HG03060 (cell line): ENCODE measurements around the gene CAMK2B.

Source experiments
- ATAC-seq: cut with Tn5 transposase; IDR thresholded peaks from one replicate; pipeline ENCODE4 v1.9.1; 2021; ENCODE audit warnings: low read depth, moderate number of reproducible peaks; ENCODE audit not compliant: unreplicated experiment

The CAMK2B gene

DNA sequence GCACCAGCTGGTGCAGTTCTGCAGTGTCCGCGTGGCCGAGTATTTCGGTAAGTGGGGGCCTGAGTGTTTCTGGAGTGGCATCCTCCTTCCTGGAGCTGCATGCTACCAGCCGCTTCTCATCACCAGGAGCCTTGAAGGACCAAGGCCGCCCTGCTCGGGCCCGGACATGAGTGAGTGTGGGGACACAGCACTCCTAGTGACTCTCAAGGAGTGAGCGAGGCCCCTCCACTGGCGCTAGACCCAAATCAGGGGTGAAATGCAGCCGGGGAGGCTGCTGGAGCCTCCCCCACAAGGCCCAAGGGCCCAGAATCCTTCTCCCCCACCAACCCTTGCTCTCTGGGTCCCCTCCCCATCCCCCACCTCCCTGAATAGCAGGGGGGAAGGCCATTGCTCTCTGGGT, 48.0 kb downstream of the CAMK2B start:
- no peak for ATAC-seq

DNA sequence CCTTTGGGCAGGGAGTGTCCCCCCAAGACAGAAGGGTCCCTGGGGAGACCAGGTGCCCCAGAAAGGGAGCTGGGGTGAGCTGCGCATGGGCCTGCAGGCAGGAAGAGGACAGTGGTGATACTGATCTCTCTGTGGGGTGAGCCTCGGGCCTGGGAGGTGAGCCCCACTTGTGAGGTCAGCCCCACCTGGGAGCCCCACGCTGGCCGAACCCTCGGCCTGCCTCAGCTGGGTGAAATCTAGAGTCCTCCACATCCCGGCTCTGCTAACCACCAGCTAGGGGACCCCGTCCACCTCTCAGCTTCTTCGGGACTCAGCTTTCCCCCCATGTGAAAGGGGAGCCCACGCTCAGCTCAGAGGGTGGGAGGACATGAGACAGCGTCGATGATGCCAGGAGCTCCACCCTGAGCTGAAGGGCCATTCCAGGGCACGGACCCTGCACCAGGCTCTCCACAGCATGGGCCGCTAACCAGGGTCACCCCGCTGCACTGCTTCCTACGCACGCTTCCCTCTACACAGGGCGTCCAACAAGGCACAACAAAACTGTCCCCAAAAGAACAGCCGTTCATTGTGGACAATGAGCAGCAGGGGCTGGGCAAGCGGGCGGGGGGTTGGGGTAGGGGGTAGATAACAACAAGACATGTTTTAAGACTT, 48.7 kb downstream of the CAMK2B start:
- no peak for ATAC-seq

DNA sequence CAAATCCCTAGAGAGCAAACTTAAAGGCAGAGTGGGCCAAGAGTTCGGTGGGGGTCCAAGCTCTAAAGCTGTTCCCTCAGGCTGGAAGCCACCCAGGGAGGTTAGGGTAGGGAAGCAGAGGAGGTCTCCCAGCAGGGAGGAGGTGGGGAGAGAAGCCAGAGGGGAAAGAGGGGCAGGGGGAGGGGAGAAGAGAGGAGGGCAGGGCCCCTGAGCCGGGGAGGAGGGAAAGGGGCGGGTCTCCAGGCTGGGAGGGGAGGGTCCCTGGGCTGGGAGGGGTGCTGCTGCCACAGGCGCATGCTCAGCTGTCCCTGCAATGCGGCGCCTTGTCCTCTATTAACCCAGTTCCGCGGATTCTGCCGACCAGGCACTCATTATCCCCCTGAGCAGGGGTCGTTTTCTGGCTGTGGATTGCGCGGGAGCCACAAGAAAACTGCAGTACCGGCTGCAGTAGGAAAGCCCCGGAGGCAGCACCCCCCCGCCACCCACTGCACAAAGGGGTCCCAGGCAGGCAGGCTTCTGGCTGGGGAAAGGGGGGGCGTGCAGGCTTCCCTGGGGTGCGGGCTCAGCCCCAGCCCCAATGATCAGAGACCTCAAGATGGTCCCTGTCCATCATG, 49.3 kb downstream of the CAMK2B start:
- no peak for ATAC-seq

DNA sequence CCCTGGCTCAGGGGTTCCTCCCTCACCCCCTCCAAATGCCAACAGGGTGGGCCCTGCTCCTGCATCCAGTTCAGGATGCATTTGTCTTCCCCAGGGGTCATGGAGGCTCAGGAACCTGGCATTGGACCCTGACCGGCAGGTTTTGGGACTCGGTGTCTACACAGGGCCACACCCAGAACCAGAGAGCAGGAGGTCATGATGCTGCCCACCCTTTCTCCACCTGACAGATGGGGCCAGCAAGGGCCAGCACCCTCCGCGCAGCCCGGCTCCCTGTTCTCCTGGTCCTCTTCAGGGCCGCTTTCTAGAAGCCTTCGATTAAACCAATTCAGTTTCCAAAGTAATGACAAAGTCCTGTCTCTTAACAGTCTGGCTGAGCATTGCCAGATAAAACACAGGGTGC, 50.2 kb downstream of the CAMK2B start:
- no peak for ATAC-seq

DNA sequence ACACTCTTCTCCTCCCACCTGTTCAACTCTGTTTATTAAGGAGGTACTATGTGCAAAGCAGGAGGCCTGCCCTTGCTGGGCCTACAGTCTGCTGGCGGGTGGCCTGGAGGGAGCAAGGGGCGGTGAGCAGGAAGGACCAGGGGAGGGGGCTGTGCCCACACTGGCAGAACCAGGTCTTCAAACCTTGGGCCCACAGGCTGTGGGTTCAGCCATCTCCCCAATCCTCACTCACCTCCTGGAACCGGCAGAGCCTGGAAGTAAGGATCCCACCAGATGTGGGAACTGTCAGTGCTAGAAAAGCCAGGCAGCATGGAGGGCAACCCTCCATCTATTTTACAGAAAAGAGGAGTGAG, 50.8 kb downstream of the CAMK2B start:
- no peak for ATAC-seq

DNA sequence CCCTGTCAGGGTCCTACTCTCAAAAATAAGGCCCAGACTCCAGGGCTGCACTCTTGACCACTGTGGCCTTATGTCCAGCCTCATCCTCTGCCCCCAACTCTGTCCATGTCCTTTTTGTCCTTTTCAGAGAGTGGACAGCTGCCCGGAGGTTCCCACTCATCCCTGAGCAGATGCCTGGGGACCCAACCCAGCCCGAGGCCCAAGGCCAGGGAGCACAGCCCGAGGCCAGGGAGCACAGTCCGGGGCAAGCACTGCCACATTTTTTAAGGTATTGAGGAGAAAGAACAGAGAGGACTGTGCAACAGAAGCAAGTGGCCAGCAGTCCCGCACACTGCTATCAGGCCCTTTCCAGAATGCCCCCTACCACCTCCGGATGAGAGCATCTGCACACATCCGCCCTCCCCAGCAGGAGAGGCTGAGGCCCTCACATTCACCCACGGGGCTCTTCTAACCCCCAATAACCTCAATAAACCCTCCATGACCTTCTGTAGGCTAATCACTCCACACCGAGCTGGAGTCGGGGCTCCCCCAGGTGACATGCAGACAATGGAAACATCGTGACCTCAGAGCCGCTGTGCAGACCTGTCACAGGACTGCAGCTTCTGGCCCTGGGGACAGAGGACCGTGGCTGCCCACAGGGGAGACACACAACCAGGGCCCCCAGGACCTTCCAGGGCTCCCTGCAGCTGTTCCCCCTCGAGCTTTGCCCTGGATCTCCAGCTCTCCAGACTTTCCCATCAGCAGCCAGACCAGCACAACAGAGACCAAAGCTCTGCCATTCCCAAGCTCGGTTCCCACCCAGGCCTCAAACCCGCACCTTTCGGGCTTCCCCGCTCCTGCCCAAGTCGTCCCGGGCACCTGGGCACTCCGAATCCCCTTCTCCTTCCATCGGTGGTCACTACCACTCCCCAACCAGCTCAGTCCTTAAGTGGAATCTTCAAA, 51.4 kb downstream of the CAMK2B start:
- no peak for ATAC-seq

DNA sequence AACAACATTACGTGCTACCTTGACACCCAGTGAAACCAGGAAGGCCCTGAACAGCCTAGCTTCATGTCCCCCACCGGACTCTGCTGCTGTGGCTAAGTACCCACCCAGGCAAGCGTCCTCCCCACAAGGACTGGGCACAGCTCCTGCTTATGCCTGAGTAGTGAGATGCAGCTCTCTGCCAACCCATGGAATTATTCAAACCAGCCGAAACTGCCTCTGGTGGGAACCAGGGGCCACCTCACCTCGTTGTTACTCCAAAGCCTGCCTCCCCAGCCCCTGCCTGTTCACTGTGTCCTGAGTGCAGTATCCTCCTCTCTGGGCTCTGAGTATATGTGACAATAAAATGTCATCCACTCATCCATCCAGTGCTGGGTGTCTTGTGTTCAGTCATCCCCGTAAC, 52.4 kb downstream of the CAMK2B start:
- ATAC-seq = no peak

DNA sequence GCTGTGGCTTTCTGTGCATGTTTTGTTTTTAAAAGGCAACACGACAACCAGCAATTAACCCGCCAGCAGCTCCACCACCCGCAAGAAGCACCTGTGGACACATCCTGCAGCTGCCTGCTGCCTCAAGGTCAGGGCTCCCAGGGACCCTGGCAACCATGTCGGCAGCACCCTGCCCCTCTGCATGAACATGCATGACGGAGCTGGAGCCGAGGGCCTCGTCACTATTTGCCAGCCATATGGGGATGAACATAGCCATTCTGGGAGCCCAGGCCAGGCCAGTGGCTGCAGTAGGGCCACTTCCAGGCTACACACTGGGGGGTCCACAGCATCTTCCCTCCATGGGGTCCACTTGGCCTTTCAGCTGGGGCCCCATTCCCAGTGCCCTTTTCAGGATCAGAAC, 52.9 kb downstream of the CAMK2B start:
- no peak for ATAC-seq

DNA sequence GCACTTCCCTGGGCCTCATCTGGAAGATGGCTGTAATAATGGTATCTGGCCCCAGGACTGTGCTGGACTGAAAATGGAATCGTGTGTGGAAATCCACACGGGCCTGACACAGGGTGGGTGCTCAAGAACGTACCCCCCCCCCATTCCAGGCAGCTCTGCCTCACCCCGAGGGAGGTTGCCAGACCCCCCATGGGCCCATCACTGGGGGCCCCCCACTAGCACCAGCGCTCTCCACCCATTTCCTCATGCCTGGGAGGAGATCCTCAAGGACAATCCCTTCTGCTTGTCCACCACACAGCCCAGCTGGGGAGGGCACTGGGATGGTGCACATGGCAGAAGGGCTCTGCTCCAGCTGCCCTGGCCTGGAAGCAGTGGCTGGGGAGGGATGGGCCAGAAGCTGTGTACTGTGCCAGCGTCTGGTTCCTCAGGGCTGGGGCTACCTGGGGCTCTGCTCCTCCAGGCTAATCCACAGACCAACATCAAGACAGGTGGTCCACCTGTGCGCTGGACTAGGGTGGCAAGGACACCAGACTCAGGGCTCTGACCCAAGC, 55.4 kb downstream of the CAMK2B start:
- no peak for ATAC-seq

DNA sequence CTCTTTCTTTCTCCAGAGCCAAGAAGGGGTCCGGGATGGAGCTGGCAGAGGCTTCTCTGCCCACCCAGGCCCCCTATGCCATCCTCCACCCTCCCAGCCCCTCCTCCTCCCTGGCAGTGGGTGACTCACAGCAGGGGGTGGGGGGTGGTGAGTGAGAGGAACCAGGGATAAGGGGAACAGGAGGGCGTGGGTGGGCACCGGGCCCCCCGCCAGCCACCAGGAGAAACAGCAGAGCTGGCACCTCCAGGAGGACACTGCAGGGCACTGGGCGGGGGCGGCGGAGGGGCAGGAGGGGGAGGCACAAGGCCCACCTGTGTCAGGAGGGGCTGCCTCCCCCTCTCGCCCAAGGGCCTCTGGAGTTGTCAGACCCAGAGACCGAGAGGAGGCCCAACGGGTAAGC, 56.0 kb downstream of the CAMK2B start:
- no peak for ATAC-seq

DNA sequence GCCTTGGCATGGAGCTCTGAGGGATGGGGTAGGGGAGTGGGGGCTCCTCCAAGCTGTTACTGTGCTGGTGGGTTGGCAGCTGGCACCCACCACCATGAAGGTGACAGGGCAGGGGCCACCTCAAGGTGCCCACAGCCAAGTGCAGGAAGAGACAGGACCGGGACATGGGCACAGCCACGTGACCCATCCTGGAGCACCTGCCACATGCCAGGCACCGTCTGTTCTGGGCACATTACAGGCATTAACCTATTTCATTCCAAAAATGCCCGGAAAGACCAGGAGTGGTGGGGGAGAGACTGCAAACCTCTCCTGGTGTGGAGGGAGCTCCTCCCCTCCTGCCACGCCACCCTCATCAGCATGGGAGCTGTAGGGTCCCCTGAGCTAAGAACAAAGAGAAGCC, 56.7 kb downstream of the CAMK2B start:
- ATAC-seq = no peak

DNA sequence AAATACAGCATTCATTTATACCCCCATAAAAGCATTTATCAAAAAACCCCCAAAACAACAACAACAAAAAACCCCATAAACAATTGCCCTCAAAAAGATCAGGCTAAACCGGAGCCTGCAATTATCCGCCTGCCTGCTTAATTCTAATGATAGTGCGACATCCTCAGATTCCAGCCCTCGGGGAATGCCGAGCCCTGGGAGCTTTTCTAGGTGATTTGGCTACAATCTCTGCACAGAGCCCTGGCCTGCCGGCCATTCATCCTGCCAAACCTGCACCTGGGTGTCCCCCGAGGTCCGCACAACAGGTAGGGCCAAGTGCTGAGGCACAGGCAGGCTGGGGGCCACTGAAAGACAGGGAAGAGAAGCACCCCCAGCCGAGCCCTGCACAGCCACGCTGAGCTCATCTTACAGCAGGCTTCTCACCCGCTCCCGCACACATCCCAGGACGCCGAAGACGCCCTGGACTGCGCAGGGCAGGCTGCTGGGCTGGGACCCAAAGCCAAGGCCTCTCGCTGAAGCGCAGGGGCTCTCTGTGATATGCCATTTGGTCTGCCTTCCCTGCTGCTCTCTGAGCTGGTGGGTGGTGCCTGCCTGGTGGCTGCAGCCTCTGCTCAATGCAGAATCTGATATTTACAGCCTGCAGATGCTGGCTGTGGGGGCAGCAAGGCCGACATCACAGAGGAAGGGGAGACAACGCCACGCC, 57.5 kb downstream of the CAMK2B start:
- ATAC-seq = no peak

DNA sequence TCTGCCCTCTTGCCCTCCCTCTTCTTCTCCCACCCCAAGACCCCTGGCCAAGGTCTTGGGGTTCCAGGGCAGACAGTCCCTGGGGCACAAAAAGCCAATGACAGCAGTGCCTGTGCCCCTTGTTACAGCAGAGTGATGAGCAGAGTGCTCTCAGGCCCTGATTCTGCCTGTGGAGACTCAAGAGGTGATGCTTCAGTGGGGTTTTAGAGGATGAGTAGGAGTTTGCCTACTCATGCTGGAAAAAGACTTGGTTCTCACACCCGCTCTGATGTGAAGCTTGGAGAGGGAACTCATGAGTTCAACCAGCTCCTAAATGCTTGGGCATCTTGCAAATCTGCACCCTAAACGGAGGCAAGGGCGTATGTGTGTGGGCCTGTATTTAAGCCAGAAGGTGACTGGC, 58.2 kb downstream of the CAMK2B start:
- no peak for ATAC-seq

DNA sequence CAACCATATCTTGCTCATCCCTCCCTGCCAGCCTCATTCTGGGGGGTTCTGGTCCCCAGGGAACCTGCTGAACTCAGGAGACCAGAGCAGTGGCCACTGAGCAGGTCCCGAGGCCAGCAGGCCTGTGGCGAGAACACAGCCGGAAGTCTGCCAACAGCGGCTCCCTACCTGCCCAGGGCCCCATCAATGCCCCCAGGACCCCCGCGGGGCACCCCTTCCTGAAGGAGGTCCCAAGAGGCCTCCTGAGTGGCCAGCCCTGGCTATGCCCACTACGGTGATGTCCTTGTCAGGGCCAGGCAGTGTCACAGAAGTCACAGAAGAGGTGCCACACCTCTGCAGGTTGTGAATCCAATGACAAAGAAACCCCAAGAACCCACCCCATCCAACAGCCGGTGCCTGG, 58.9 kb downstream of the CAMK2B start:
- no peak for ATAC-seq

DNA sequence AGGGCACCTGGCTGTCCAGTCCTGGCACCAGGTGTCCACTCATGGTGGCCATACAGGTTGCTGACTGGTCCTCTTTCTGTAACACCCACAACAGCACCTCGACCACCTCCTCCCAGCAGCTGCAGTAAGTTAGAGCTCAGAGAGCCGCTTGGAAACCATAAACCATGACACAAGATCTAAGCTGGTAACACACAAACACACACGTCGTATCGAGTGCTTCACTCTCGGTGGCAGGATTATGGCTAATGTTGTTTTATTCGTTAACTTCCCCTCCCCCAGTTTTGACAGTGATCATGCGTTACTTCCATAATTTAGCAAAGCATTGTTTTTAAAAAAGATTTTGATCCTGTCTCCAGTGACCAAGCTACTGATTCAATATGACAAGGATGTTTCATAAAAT, 59.7 kb downstream of the CAMK2B start:
- no peak for ATAC-seq

DNA sequence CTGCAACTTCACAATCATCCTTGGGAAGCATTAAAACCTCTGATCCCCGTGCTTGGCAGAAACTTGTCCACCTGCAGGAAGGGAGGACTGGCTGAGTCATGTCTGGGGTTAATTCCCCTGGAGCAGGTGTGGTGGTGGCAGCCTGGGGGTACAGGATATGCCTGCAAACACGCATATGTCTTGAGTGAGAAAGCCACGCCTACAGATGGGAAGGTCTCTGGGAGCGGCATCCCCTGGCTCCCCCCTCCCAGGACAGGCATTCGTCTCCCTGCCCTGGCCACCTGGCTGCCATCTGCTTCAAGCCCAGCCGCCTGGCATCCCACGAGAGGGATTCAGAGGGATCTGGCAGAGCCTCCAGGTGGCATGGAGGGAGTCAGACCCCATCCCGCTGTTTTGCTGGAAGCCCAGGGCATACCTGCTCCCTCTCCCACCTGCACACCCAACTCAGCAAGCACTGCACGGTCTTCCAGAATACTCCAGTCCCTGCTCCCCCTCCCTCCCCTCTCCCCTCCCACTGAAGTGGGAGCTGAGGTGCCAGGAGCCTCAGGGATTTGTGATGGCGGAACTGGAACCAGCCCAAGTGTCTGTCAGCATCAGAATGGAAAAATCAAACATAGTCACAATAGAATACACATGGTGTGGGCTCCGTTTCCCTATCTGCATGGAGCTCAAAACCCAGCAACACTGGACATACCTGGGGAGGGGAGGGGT, 61.0 kb downstream of the CAMK2B start:
- no peak for ATAC-seq

DNA sequence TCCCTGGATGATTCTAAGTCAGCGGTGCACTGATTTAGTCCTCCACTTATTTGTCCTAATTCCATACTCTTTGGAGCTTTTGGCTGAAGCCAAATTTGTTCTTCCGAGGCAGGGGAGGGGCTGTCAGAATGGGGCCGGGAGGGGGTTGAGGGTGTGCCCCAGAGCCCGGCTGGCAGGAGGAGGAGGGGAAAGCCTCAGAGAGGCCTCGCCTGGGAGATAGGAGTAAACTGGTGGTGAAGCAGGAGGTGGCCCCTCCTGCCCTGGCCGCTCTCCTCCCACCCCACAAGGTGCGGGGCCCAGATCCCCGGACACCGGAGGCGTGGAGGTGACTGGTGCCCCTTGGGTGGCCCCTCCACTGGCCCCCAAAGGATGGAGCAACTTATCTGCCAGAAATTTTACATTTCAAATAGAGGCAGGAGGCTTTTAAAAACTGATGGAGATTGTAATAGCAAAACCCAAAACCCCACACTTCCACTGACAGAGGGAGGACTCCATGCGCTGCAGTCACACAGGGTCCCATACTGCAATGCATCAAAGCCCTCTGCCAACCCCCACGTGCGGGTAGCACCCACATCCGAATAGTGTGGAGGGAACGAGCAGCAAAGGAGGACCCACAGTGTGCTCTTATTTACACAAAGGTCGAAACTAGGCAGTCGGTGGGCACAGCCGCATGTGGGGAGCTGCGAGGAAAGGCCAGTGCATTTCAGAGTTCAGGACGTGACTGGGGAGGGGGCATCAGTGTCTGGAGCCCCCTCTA, 61.9 kb downstream of the CAMK2B start:
- no peak for ATAC-seq

DNA sequence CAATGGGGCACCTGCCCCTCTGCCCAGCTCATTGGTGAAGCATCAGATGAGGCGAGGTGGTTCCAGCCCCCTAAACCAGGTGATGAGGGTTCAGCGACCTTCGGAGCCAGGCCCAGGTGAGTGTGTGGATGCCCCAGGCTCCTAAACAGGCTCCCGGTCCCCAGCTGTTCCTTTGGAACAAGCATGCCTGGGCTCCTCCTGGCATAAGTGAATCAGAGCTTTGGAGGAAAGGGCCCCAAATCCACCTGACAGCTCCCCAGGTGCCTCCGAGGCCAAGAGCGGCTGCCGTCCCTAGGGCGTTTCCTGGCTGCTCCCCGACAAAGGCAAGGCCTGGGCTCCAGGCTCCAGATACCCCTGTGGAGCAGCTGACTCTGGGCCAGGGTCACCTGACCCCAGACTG, 63.4 kb downstream of the CAMK2B start:
- ATAC-seq = no peak

DNA sequence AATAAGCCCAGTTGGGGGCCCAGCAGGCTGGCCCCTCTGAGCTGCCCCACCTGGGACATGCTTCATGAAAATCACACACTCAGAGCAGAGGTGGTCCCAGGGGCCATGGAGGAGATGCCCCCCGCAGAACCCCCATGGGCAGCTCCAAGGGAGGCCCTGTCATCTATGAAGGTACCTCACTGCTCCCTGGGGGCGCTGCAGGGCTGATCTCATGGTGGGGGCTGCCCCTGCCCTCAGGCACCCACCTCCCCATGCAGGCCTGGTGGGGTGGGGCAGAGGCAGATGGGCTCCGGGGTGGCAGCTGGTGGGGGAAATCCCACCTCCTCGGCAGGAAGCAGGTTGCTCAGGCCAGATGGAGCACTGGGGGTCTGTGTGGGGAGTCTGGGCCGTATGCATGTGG, 64.2 kb downstream of the CAMK2B start:
- ATAC-seq = no peak
